SKM-1 (cell line): ENCODE data around the gene CTBP2.
A peak's percentile ranks its signal among the peaks of the same experiment; 100 is the strongest.

Experiments
- DNase-seq: peaks from one replicate; lab custom pipeline; 2025; ENCODE audit not compliant: unreplicated experiment; lab: John Stamatoyannopoulos, UW

CTBP2 gene

GRCh38 chr10:125107166-125107949, 53.0 kb downstream of the CTBP2 start:
- no peak for DNase-seq

GRCh38 chr10:125106586-125106985, 53.8 kb downstream of the CTBP2 start:
- no peak for DNase-seq

GRCh38 chr10:125105706-125106255, 54.6 kb downstream of the CTBP2 start:
- no peak for DNase-seq

GRCh38 chr10:125105155-125105554, 55.2 kb downstream of the CTBP2 start:
- DNase-seq: no peak

- DNase-seq: no peak
Measured at GRCh38 chr10:125104559-125104958, 55.8 kb downstream of the CTBP2 start.

GRCh38 chr10:125103924-125104323, 56.4 kb downstream of the CTBP2 start:
- no peak for DNase-seq

GRCh38 chr10:125103466-125103865, 56.9 kb downstream of the CTBP2 start:
- no peak for DNase-seq

- no peak for DNase-seq
Measured at GRCh38 chr10:125102821-125103220, 57.5 kb downstream of the CTBP2 start.

GRCh38 chr10:125102246-125102645, 58.1 kb downstream of the CTBP2 start:
- DNase-seq: peak; percentile 58

- DNase-seq: no peak
Measured at GRCh38 chr10:125101581-125101980, 58.8 kb downstream of the CTBP2 start.

- no peak for DNase-seq
Measured at GRCh38 chr10:125101049-125101448, 59.3 kb downstream of the CTBP2 start.

- no peak for DNase-seq
Measured at GRCh38 chr10:125097409-125098070, 62.8 kb downstream of the CTBP2 start.

- no peak for DNase-seq
Measured at GRCh38 chr10:125096975-125097374, 63.4 kb downstream of the CTBP2 start.

GRCh38 chr10:125096371-125096770, 64.0 kb downstream of the CTBP2 start:
- DNase-seq: no peak

- no peak for DNase-seq
Measured at GRCh38 chr10:125095776-125096175, 64.6 kb downstream of the CTBP2 start.

GRCh38 chr10:125095228-125095627, 65.1 kb downstream of the CTBP2 start:
- DNase-seq: no peak

GRCh38 chr10:125094806-125095205, 65.6 kb downstream of the CTBP2 start:
- DNase-seq: no peak

GRCh38 chr10:125093974-125094705, 66.2 kb downstream of the CTBP2 start:
- no peak for DNase-seq

- no peak for DNase-seq
Measured at GRCh38 chr10:125093199-125093973, 67.0 kb downstream of the CTBP2 start.

- no peak for DNase-seq
Measured at GRCh38 chr10:125092564-125093031, 67.8 kb downstream of the CTBP2 start.

GRCh38 chr10:125091891-125092290, 68.5 kb downstream of the CTBP2 start:
- no peak for DNase-seq
